C1 segment of cervical spinal cord (tissue), 14 donors: ENCODE measurements around the gene UBE2F.
A peak's percentile ranks its signal among the peaks of the same experiment; 100 is the strongest.

Source experiments
- DNase-seq, 14 donors: peaks; one replicate each; lab custom pipeline; 2025; lab: John Stamatoyannopoulos, UW

Gene UBE2F

DNA sequence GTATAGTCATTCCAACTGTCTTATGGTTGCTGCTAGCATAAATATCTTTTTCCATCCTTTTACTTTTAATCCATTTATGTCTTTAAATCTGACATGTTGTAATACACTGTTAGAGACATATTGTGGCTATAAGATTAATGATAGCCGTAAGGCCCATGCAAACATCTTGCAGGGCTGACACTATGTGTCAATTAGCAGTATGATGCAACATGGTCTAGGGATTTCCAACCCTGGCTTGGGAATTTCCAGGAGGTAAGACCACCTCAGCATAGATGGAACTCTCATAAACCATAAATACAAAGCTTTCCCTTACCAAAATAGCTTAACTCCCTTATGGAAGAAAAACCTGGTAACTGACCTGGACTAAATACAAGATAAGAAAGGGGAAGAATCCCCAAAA, 110.5 kb downstream of the UBE2F start:
- DNase-seq, result no peak

- DNase-seq, result no peak
Observed at GRCh38 chr2:238079874-238080327, 113.1 kb downstream of the UBE2F start.

DNA sequence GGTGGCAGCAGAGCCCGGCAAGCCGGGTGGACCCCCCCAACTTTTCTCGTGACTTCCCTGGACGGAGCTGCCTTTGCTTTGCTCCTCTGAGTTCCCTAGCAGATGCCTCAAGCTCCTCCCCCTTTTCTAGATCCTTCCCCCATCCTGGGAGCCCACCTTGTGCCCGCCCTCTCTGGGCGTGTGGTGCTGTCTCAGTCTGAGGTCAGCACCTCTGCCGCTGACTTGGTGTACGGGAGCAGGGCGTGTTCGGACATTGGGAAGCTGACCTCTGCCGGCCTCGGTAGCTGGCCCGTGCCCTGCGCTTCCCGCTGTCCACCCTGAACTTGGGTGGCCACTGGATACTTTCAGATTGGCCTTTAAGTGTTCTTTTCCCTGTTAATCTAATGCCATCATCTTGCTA, 113.7 kb downstream of the UBE2F start:
- no peak for DNase-seq

DNA sequence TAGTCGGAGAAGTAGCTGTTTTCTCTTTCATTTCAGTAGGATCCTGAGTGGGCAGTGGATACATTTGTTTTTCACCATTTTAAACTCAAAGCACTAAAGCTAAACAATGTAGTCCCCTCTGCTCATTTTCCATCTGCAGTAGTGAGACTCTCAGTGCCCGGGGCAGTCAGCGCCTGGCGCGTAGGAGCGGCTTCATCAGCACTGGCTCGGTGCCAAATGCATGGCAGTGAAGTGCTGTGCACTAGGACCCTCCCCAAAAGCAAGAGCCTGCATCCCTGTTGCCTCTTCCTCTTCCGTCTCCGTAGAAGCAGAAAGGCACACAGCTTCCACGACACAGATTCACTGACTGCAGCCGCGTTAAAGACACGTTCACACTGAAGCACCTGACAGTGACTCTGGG, 114.3 kb downstream of the UBE2F start:
- peak in 3 of 14 donors; percentile 14 to 39 (median 24) for DNase-seq

GRCh38 chr2:238081561-238081960, 114.7 kb downstream of the UBE2F start:
- DNase-seq, result peak in 3 of 14 donors; percentile 16 to 39 (median 30)

DNA sequence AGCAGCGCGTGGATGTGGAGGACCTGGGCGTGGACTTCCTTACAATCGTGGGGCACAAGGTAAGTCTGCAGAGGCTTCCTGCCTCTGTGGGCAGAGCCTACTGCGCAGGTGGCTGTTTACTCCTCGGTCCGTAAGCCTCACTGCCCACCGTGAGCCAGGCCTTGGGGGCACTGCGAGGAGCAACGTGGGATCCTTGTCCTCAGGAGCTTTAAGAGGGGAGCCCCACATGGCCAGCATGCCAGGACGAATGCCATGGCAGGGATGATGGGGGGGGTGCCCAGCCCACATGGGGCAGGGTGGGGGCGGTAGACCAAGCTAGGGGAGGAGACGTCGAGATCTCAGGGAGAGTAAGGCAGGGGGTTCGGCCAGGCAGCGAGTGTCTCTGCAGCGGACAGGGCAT, 115.3 kb downstream of the UBE2F start:
- no peak for DNase-seq

DNA sequence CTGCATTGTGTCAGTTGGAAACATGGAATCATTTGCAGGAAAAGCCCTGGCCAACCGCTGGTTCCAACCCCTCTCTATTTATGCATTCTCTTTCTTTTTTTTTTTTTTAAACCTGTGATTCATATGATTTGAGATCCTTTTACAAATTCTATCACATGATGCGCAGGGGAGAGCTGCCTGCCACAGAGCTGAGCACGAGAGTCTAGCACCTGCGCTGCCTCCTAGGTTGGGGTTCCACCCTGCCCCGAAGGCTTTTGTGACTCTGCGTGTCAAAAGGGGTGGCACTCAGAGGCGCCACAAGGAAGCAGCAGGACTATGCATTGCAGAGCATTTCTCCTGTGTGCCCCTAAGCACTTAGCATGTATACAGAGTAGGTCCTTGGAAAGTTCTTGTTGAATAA, 116.0 kb downstream of the UBE2F start:
- no peak for DNase-seq

DNA sequence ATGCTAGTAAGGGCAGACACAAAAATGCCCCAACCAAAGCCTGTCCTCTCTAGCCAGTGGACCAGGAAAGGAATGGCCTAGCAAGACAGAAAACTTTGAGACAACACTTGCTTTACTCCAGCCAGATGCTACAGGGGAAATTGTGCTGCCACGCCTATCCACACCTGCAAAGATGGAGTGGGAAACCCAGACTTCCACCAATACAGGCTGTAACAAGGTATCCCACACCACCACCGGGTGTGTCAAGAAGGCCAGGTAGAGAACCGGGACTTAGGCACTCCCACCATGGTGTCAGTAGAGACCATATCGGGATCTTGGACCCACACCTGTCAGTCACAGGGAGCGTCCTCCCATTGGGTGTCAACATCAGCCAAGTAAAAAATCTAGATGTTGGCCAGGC, 117.1 kb downstream of the UBE2F start:
- no peak for DNase-seq

DNA sequence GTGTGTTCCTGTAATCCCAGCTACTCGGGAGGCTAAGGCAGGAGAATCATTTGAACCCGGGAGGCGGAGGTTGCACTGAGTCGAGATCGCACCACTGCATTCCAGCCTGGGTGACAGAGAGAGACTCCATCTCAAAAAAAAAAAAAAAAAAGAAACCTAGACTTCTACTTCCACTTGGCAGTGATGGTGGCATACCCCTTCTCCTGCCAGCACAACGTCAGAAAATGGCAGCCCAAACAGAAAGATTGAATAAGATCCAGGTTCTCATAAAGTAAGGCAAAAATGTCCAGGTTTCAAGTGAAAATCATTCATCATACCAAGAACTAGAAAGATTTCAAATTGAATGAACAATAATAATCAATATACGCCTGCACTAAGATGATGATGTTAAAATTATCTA, 117.9 kb downstream of the UBE2F start:
- DNase-seq, result no peak

- no peak for DNase-seq
Observed at GRCh38 chr2:238085899-238086298, 119.1 kb downstream of the UBE2F start.

- no peak for DNase-seq
Observed at GRCh38 chr2:238087211-238087610, 120.4 kb downstream of the UBE2F start.

- DNase-seq, result no peak
Observed at GRCh38 chr2:238090887-238091286, 124.1 kb downstream of the UBE2F start.

- no peak for DNase-seq
Observed at GRCh38 chr2:238091436-238092060, 124.7 kb downstream of the UBE2F start.
